ENCODE results near the gene DSN1. TPM values are rescaled to one million over a fixed set of nuclear protein-coding genes. Genes with fewer than 3 reads are reported as not detected.

DSN1 gene
- total and polyA plus RNA-seq, 9 of the 15 experiments (the other 6 are each of a cell fraction or from before 2014, with no cell fraction given) = 23.3 to 45.3 (median 31.1) TPM

DNA sequence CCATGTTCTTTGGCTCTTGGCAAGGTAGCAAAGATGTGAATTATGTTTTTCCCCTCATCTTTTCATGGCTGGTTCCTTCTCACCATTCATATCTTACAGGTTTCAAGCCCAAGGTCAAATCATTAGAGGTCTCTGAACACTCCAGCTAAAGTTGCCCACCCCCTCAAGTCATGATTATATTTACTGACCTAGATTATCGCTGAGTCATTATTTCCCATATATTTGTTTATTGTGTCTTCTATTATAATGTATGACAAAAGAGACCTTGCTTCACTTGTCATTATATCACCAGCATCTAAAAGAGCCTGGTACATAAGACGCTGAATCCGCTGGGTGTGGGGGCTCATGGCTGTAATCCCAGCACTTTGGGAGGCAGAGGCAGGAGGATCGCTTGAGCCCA lies 12.4 kb downstream of the DSN1 start (continued):
- TF ChIP-seq C11orf30 (IDR thresholded peaks at IDR 0.05; ENCODE audit: low read depth) = peak; percentile 80
- peak; percentile 43; the same call in 1 of the 2 replicates for TF ChIP-seq BACH1 (tag; IDR thresholded peaks at IDR 0.05)
- TF ChIP-seq, protein P1, sequence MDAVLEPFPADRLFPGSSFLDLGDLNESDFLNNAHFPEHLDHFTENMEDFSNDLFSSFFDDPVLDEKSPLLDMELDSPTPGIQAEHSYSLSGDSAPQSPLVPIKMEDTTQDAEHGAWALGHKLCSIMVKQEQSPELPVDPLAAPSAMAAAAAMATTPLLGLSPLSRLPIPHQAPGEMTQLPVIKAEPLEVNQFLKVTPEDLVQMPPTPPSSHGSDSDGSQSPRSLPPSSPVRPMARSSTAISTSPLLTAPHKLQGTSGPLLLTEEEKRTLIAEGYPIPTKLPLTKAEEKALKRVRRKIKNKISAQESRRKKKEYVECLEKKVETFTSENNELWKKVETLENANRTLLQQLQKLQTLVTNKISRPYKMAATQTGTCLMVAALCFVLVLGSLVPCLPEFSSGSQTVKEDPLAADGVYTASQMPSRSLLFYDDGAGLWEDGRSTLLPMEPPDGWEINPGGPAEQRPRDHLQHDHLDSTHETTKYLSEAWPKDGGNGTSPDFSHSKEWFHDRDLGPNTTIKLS (IDR thresholded peaks at IDR 0.05; ENCODE audit: borderline replicate concordance, low read depth) = no peak
- TF ChIP-seq PTTG1 (tag; IDR thresholded peaks at IDR 0.05; ENCODE audit: low read depth) = no peak
- no peak for TF ChIP-seq POLR2AphosphoS5 (IDR thresholded peaks at IDR 0.05; ENCODE audit: control insufficient read depth, insufficient read depth, low read depth, low read length)
- TF ChIP-seq TCFL5 (CRISPR knock-in tag; conservative IDR thresholded peaks at IDR 0.05) = no peak
- TF ChIP-seq MXI1 (IDR thresholded peaks at IDR 0.05; ENCODE audit: low read depth, low read length) = no peak
- TF ChIP-seq, protein P2, sequence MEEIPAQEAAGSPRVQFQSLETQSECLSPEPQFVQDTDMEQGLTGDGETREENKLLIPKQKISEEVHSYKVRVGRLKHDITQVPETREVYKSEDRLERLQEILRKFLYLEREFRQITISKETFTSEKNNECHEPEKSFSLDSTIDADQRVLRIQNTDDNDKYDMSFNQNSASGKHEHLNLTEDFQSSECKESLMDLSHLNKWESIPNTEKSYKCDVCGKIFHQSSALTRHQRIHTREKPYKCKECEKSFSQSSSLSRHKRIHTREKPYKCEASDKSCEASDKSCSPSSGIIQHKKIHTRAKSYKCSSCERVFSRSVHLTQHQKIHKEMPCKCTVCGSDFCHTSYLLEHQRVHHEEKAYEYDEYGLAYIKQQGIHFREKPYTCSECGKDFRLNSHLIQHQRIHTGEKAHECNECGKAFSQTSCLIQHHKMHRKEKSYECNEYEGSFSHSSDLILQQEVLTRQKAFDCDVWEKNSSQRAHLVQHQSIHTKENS (CRISPR knock-in tag; IDR thresholded peaks at IDR 0.05) = no peak
- no peak for TF ChIP-seq ZNF583 (CRISPR knock-in tag; IDR thresholded peaks at IDR 0.05)
- no peak for TF ChIP-seq JUNB (CRISPR knock-in tag; conservative IDR thresholded peaks at IDR 0.05)
- no peak for TF ChIP-seq ZNF354B (CRISPR knock-in tag; IDR thresholded peaks at IDR 0.05)
- TF ChIP-seq KAT2B (IDR thresholded peaks at IDR 0.05; ENCODE audit: low read depth, low read length) = no peak
- TF ChIP-seq FOXA3 (CRISPR knock-in tag; conservative IDR thresholded peaks at IDR 0.05 in 1 of 2, IDR thresholded peaks at IDR 0.05 in 1 of 2) = no peak
- TF ChIP-seq MAFF (IDR thresholded peaks at IDR 0.05; ENCODE audit: low read length) = peak; percentile 67
- no peak for TF ChIP-seq TEAD1 (CRISPR knock-in tag; IDR thresholded peaks at IDR 0.05)
- TF ChIP-seq NFE2L1 (tag; IDR thresholded peaks at IDR 0.05; ENCODE audit: borderline replicate concordance, low read depth) = peak; percentile 43; the same call in 1 of the 2 replicates
- no peak for TF ChIP-seq ZNF717 (CRISPR knock-in tag; IDR thresholded peaks at IDR 0.05)
- TF ChIP-seq ZNF586 (CRISPR knock-in tag; conservative IDR thresholded peaks at IDR 0.05) = no peak
- TF ChIP-seq ZNF444 (CRISPR knock-in tag; IDR thresholded peaks at IDR 0.05) = no peak
- TF ChIP-seq ZNF316 (IDR thresholded peaks at IDR 0.05) = peak; percentile 91
- TF ChIP-seq NFE2 (IDR thresholded peaks at IDR 0.05; ENCODE audit: low read depth) = peak; percentile 53; the same call in 1 of the 2 replicates
- TF ChIP-seq, protein P3, sequence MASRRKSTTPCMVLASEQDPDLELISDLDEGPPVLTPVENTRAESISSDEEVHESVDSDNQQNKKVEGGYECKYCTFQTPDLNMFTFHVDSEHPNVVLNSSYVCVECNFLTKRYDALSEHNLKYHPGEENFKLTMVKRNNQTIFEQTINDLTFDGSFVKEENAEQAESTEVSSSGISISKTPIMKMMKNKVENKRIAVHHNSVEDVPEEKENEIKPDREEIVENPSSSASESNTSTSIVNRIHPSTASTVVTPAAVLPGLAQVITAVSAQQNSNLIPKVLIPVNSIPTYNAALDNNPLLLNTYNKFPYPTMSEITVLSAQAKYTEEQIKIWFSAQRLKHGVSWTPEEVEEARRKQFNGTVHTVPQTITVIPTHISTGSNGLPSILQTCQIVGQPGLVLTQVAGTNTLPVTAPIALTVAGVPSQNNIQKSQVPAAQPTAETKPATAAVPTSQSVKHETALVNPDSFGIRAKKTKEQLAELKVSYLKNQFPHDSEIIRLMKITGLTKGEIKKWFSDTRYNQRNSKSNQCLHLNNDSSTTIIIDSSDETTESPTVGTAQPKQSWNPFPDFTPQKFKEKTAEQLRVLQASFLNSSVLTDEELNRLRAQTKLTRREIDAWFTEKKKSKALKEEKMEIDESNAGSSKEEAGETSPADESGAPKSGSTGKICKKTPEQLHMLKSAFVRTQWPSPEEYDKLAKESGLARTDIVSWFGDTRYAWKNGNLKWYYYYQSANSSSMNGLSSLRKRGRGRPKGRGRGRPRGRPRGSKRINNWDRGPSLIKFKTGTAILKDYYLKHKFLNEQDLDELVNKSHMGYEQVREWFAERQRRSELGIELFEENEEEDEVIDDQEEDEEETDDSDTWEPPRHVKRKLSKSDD (conservative IDR thresholded peaks at IDR 0.05; ENCODE audit: low read length) = no peak
- no peak for TF ChIP-seq ZNF23 (CRISPR knock-in tag; IDR thresholded peaks at IDR 0.05)

Measured in K562 (cell line).